ENCODE measurements around the gene CD33.
"Not testable (repeated sequence)": the region's sequence is repeated elsewhere in the genome, so short reads cannot be mapped to it uniquely, and the experiment has no call there.

Gene CD33

DNA sequence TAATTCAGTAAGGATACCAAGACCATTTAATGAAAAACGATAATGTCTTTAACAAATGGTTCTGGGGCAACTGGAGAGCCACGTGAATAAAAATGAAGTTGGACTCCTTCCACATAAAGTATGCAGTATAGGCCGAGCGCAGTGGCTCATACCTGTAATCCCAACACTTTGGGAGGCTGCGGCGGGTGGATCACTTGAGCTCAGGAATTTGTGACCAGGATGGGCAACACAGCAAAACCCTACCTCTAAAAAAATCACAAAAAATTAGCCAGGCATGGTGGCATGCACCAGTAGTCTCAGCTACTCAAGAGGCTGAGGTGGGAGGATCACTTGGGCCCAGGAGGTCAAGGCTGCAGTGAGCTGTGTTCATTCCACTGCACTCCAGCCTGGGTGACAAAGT lies 20.6 kb upstream of the CD33 start:
- Histone ChIP-seq H4K20me1 (ENCODE audit: control insufficient read depth, insufficient read depth, low read depth, low read length) (no peaks in the 10 kb centered on the region), H3F3A (ENCODE audit: control insufficient read depth, insufficient read depth) (peaks cover under 1% of the 10 kb centered on the region; the same call in 1 of the 2 replicates), H3K9me2 (replicated peaks; ENCODE audit: control insufficient read depth, low read length) (no peaks in the 10 kb centered on the region), H3K4me1 (ENCODE audit: control insufficient read depth, low read length) (peaks cover 8% of the 10 kb centered on the region; the same call in 1 of the 2 replicates), H3K4me3 (ENCODE audit: low read length) (no peak overlapping the region), H3K4me2 (ENCODE audit: low read length) (no peak overlapping the region), H3K36me3 (ENCODE audit: control insufficient read depth, low read length) (no peaks in the 10 kb centered on the region), H3K27ac (ENCODE audit: low read depth, low read length) (no peak overlapping the region), H3K9me3 (ENCODE audit: control insufficient read depth, insufficient read depth, low read length) (no peaks in the 10 kb centered on the region), H3K27me3 (ENCODE audit: control insufficient read depth, low read length) (peaks cover 3% of the 10 kb centered on the region), H3K79me2 (ENCODE audit: control insufficient read depth, low read length) (no peaks in the 10 kb centered on the region)
- TF ChIP-seq, protein P1, sequence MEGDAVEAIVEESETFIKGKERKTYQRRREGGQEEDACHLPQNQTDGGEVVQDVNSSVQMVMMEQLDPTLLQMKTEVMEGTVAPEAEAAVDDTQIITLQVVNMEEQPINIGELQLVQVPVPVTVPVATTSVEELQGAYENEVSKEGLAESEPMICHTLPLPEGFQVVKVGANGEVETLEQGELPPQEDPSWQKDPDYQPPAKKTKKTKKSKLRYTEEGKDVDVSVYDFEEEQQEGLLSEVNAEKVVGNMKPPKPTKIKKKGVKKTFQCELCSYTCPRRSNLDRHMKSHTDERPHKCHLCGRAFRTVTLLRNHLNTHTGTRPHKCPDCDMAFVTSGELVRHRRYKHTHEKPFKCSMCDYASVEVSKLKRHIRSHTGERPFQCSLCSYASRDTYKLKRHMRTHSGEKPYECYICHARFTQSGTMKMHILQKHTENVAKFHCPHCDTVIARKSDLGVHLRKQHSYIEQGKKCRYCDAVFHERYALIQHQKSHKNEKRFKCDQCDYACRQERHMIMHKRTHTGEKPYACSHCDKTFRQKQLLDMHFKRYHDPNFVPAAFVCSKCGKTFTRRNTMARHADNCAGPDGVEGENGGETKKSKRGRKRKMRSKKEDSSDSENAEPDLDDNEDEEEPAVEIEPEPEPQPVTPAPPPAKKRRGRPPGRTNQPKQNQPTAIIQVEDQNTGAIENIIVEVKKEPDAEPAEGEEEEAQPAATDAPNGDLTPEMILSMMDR (IDR thresholded peaks at IDR 0.05; ENCODE audit: low read depth, low read length, poor library complexity, severe bottlenecking): no peak
- TF ChIP-seq EZH2phosphoT487 (IDR thresholded peaks at IDR 0.05; ENCODE audit: borderline replicate concordance, low read length): no peak

- Histone ChIP-seq H4K20me1 (ENCODE audit: control insufficient read depth, insufficient read depth, low read depth, low read length) (no peaks in the 10 kb centered on the region), H3K27me3 (ENCODE audit: control insufficient read depth, low read length) (no peaks in the 10 kb centered on the region), H3K79me2 (ENCODE audit: control insufficient read depth, low read length) (peaks cover 8% of the 10 kb centered on the region; the same call in 1 of the 2 replicates), H3K4me1 (ENCODE audit: control insufficient read depth, low read length) (peaks cover 34% of the 10 kb centered on the region), H3K9me2 (replicated peaks; ENCODE audit: control insufficient read depth, low read length) (no peaks in the 10 kb centered on the region), H3K4me3 (ENCODE audit: low read length) (no peak overlapping the region), H3K36me3 (ENCODE audit: control insufficient read depth, low read length) (no peaks in the 10 kb centered on the region), H3K9me3 (ENCODE audit: control insufficient read depth, insufficient read depth, low read length) (no peaks in the 10 kb centered on the region), H3F3A (ENCODE audit: control insufficient read depth, insufficient read depth) (peaks cover 4% of the 10 kb centered on the region; the same call in 1 of the 2 replicates), H3K27ac (ENCODE audit: low read depth, low read length) (no peak overlapping the region), H3K4me2 (ENCODE audit: low read length) (no peak overlapping the region)
- TF ChIP-seq, protein P1 (IDR thresholded peaks at IDR 0.05; ENCODE audit: low read depth, low read length, poor library complexity, severe bottlenecking): no peak
- no peak for TF ChIP-seq EZH2phosphoT487 (IDR thresholded peaks at IDR 0.05; ENCODE audit: borderline replicate concordance, low read length)
Observed at GRCh38 chr19:51207747-51208146, 17.1 kb upstream of the CD33 start.

DNA sequence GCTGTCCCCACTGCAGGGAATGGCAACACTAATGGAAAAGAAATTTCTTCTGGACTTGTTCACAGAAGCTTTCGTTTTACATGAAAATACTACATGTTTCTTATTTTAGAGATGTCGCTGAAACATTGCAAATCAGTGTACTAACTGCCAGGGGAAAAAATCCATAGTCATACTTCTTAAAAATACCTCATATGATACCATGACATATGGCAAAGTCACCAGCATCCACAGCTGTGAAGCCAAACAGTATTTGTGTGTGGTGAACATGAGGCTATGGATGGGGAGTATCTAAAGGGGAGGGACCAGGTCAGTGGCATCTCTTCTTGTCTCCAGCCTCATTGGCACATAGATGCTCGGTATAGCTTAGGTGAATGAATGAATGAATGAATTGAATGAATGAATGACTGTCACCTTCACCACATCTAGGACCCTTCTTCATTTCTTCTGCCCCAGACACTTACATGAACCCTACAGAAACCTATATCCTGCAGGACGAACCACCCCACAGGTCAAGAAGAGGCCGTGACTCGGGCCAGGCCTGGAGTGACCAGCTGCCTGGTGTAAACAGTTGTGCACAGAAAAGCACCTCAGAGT lies 14.6 kb upstream of the CD33 start:
- Histone ChIP-seq H3F3A (ENCODE audit: control insufficient read depth, insufficient read depth) (peaks cover 4% of the 10 kb centered on the region; the same call in 1 of the 2 replicates), H3K27me3 (ENCODE audit: control insufficient read depth, low read length) (no peaks in the 10 kb centered on the region), H3K9me2 (replicated peaks; ENCODE audit: control insufficient read depth, low read length) (no peaks in the 10 kb centered on the region), H3K4me1 (ENCODE audit: control insufficient read depth, low read length) (peaks cover 42% of the 10 kb centered on the region), H3K36me3 (ENCODE audit: control insufficient read depth, low read length) (no peaks in the 10 kb centered on the region; the same call in 1 of the 2 replicates), H3K79me2 (ENCODE audit: control insufficient read depth, low read length) (peaks cover 8% of the 10 kb centered on the region; the same call in 1 of the 2 replicates), H3K27ac (ENCODE audit: low read depth, low read length) (no peak overlapping the region), H3K4me2 (ENCODE audit: low read length) (peak overlapping the region; percentile 86), H4K20me1 (ENCODE audit: control insufficient read depth, insufficient read depth, low read depth, low read length) (no peaks in the 10 kb centered on the region), H3K4me3 (ENCODE audit: low read length) (peak overlapping the region; percentile 76), H3K9me3 (ENCODE audit: control insufficient read depth, insufficient read depth, low read length) (no peaks in the 10 kb centered on the region)
- no peak for TF ChIP-seq EZH2phosphoT487 (IDR thresholded peaks at IDR 0.05; ENCODE audit: borderline replicate concordance, low read length)
- TF ChIP-seq, protein P1 (IDR thresholded peaks at IDR 0.05; ENCODE audit: low read depth, low read length, poor library complexity, severe bottlenecking): no peak

DNA sequence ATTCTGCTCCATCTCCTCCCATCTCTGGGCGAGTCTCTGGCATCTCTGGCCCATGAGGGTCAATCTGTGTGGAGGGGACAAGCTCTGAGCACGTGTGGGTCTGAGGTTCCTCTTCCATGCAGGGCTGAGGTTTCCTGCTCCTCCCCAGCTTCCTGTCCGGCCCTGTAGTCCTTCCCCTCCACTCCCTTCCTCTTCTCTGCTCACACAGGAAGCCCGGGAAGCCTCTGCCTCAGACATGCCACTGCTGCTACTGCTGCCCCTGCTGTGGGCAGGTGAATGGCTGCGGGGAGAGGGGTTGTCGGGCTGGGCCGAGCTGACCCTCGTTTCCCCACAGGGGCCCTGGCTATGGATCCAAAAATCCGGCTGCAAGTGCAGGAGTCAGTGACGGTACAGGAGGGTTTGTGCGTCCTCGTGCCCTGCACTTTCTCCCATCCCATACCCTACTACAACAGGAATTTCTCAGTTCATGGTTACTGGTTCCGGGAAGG lies 14.0 kb upstream of the CD33 start:
- Histone ChIP-seq H3K4me1 (ENCODE audit: control insufficient read depth, low read length) (peaks cover 42% of the 10 kb centered on the region), H3K4me2 (ENCODE audit: low read length) (peak overlapping the region; percentile 86), H3K27ac (ENCODE audit: low read depth, low read length) (peak overlapping the region; percentile 32), H3K4me3 (ENCODE audit: low read length) (peak overlapping the region; percentile 76)
- H3F3A ChIP-seq (ENCODE audit: control insufficient read depth, insufficient read depth); H3K9me2 ChIP-seq (replicated peaks; ENCODE audit: control insufficient read depth, low read length); H4K20me1 ChIP-seq (ENCODE audit: control insufficient read depth, insufficient read depth, low read depth, low read length); H3K36me3 ChIP-seq (ENCODE audit: control insufficient read depth, low read length); H3K79me2 ChIP-seq (ENCODE audit: control insufficient read depth, low read length); H3K9me3 ChIP-seq (ENCODE audit: control insufficient read depth, insufficient read depth, low read length); H3K27me3 ChIP-seq (ENCODE audit: control insufficient read depth, low read length): not testable (repeated sequence)
